GM18526 (cell line): ENCODE measurements around the gene CELA2A.

ENCODE experiments used
- POLR2A ChIP-seq: IDR thresholded peaks from 3 replicates; pipeline ENCODE4 v1.6.1; 2011; ENCODE audit not compliant: insufficient read length; ENCODE audit errors: extremely low read depth

Gene CELA2A

GRCh38 chr1:15432324-15432723, 24.2 kb upstream of the CELA2A start:
- TF ChIP-seq POLR2A = no peak

DNA sequence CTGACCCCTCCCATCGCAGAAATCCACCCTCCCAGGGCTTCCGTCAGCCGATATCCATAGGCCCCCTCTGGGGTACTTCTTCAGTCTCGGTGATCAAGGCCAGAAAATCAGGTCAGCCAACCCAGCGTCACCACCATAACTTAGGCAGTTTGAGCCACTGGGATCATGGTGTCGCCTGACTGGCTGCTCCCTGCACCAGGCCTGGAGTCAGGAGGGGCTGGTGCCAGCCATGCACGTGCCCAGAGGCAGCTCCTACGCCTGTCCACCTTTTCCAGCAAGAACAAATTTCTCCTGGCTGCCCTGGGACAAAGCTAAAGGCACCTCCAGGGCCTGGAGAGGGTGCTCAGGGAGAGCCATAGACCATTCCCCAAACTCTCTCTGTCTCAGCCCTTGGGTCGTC, 23.1 kb upstream of the CELA2A start:
- TF ChIP-seq POLR2A = no peak

- TF ChIP-seq POLR2A = no peak
Measured at GRCh38 chr1:15435239-15436077, 21.1 kb upstream of the CELA2A start.

DNA sequence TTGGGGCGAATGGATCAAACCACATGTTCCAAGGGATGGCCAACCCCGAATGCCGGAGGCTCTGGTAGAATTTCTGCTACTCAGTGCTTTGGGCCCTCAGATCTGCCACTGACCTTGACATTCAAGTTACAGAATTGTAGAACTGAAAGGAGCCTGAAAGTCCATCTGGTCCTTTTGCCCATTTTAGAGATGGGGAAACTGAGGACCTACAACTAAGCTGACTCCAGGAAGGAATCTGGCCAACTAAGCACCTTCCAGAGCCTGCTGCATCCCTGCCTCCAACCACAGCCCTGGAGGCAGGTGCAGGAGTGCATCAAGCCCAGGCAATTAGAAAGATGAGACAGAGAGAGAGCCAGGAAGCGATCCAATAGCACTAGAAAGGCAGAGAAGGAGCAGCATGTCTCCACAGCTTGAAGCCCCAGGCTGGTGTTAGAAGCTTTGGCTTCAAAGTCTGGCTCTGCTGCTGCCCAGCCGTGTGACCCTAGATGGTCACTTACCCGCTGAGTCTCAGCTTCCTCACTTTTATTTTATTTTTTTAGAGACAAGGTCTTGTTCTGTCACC, 19.6 kb upstream of the CELA2A start:
- no peak for TF ChIP-seq POLR2A

DNA sequence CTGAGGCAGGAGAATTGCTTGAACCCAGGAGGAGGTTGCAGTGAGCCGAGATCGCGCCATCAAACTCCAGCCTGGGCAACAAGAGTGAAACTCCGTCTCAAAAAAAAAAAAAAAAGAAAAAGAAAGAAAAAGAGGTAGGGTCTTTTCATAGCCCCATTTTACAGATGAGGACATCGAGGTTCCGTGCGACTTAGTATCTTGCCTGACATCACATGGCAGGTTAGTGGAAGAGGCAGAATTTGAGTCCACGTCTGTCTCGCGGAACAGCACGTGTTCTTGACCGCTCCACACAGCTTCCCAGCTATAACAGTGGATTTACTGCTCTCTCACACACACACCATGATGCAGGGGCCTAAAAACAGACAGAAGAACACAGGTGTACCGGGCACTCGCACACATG, 17.2 kb upstream of the CELA2A start:
- no peak for TF ChIP-seq POLR2A

- no peak for TF ChIP-seq POLR2A
Measured at GRCh38 chr1:15440357-15440756, 16.2 kb upstream of the CELA2A start.

DNA sequence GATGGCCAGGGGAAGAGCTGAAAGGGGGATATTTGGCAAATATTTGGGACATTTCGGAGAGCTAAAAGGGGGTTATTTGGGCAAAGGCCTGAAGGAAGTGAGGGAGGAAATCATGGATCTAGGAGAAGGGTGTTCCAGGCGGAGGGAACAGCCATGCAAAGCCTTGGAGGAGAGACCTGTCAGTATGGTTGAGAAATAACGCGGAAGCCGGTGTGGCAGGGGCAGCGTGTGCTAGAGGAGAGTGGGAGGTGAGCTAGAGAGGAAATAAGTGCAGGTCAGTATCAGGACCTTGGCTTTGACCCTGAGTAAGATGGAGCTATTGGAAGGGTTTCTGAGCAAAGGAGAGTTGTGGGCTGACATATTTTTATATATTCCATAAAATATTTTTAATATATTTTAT, 15.3 kb upstream of the CELA2A start:
- TF ChIP-seq POLR2A = no peak

- TF ChIP-seq POLR2A = no peak
Measured at GRCh38 chr1:15442119-15442518, 14.4 kb upstream of the CELA2A start.

DNA sequence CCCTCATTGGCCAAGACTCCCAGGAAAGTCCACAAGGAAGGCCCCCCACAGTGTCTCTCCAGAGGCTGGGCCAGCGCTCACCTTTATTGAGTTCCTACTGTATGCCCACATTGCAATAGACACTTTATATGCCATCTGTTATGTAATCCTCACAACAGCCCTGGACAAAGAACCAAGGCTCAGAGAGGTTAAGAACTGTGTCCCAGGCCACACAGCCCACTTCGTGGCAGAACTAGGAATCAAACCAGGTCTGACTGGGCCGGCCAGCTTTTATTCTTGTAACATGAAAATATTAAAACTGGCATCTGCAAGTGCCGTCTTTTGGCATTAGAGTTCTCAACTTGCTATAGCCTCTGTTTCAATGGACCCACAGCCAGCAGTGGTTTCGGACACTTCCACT, 13.8 kb upstream of the CELA2A start:
- no peak for TF ChIP-seq POLR2A

GRCh38 chr1:15443281-15443680, 13.3 kb upstream of the CELA2A start:
- TF ChIP-seq POLR2A = no peak

- TF ChIP-seq POLR2A = no peak
Measured at GRCh38 chr1:15444468-15445389, 11.8 kb upstream of the CELA2A start.

DNA sequence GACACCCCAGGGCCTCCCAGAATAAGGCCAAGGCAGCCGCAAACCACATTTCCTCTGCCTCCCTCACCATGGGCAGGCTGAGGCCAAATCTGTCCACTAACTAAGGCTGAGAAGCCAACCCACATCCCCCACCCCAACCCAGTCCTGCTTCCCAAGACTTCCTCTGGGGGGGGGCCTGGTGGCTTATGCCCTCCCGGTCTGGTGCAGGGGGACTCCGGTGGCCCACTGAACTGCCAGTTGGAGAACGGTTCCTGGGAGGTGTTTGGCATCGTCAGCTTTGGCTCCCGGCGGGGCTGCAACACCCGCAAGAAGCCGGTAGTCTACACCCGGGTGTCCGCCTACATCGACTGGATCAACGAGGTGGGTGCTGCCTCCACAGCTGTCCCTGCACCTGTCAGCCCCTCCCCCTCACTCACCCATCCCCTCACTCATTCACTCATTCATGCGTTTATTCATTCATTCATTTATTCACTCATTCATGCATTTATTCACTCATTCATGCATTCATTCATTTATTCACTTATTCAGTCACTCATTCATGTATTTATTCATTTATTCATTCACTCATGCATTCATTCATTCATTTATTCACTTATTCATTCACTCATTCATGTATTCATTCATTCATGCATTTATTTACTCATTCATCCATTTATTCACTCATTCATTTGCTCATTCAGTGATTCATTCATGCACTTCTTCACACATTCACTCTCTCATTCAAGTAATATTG, 11.0 kb upstream of the CELA2A start:
- no peak for TF ChIP-seq POLR2A

DNA sequence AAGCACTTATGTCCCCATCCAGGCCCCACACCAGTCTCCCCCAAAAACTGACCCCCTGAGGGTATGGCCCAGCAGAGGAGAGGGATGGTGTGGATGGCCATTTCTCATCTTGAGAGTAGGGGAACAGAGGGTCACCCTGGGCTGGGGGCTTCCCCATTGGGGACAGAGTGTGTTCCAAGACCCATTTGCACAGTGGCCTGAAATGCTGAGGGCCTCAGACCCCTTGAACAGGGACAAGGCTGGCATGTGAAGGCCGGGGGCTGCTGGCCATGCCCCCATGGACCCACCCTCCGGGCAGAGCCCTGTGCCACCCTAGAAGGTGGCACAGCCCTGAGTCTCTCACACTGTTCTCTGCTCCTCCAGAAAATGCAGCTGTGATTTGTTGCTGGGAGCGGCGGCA, 10.3 kb upstream of the CELA2A start:
- TF ChIP-seq POLR2A = no peak

GRCh38 chr1:15448877-15449462, 7.6 kb upstream of the CELA2A start:
- TF ChIP-seq POLR2A = no peak

DNA sequence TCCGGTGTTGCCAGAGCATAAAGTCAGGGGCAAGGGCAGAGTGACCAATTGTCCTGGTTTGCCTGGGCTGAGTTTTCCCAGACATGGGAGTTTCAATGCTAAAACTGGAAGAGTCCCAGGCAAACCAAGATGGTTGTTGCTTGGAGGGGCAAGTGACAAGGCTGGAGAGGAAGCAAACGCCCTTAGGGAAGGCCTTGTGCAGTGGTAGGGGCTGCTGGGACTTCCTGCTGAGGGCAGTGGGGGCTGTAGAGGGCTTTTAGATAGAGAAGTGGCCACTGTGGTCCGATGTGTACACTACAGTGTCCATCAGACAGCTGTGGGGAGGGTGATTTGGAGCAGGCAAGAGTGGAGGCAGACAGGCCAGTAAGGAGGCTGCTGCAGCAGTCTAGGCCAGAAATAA, 7.0 kb upstream of the CELA2A start:
- TF ChIP-seq POLR2A = no peak
